Stimulated activated CD8-positive, alpha-beta memory T cell treated with anti-CD3 and anti-CD28 coated beads, Interleukin-4, amount 100 ng/mL, for 48 hours (primary cell): ENCODE measurements around the gene OR2J2.
"Not testable (repeated sequence)": the region's sequence is repeated elsewhere in the genome, so short reads cannot be mapped to it uniquely, and the experiment has no call there.

Experiments used
- DNase-seq: peaks from one replicate; pipeline ENCODE4 v3.0.0-alpha.2; 2020

Gene OR2J2

DNA sequence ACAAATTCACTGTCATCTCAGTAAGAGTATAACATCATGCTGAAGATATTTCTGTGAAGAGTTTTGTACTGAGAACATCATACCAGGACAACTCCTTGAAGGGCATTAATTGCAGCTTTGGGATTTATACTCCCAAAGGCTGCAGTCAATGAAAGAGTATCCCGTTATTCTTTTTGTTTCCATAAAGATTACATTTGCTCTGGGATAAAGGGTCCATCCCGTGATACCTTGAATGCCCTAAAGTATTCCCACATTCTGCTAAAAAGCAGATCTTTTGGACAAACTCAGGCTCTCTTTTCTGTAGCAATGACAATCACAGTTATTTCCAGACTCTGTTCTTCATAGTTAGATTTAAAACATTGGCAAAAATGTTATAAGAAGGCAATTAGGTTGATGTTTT, at the start of gene OR2J2:
OR2J2 (plus strand) TSS at position 301 of the 400 bp plus-strand sequence. CDS start 2,729 bp downstream, outside the sequence.
- DNase-seq: not testable (repeated sequence)

DNA sequence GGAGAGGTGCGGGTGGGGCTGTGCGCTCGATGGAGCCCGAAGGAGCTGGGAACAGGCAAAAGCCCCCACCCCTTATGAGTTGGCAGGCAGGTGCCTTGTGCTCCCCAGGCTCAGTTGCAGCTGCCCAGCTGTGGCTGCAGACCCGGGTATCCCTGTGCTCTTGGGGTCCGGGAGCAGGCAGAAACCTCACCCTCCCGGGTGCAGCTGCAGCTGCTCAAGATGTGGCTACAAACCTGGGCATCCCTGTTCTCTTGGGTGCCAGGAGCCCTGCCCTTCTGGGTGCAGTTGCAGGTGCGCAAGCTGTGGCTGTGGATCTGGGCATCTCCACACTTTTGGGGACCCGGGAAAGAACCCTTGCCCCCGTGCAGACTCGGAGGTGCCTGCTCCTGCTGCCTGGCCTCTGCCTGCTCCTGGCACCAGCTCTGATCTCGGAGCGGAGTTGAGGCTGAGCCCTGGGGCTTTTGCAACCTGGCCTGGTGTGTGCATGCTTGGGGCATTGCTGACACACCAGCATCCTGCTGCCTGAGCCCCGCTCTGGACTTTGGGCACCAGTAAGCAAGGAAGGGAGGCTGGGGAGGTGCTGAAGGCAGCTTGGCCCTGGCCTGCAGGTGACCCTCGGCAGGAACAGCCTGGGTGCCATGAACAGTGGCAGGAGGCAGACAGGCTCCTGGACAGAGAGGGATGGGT, 41.2 kb upstream of the OR2J2 start:
- DNase-seq: no peak

DNA sequence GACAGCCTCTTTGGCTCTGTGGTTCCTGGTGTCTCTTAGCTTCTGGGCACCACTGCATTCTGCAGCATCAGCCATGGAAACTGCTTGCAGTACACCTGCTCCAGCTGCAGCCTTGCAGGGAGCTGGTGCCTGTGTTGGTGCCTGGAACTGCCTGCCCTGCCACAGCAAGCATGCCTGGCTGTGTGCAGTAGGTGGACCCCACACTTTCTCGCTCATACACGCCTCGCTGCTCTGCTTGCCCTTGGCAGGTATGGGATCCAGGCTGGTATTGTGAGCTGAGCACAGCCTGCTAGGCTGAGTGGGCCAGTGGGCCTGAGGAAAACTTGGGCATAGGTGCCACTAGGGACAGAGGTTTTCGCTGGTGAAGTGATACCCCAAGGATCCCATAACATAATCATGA, 40.1 kb upstream of the OR2J2 start:
- DNase-seq: no peak

DNA sequence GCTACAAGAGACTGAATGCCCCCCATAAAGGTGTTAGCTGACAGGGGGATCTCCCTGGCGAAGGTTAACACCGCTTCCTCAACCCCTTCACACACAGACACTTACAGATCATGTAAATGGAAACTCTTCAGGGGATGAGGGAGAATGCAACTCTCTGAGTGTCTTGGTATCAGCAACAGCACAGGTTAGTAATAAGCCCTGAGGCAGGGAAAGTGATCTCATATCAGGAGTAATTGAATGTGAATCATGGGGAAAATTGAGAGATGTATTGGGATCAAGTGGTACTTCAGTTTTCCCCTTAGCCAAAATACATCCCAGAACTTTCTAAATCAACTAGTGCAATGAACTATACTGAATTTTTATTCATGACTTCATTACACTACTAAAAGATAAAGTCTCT, 39.0 kb upstream of the OR2J2 start:
- no peak for DNase-seq

DNA sequence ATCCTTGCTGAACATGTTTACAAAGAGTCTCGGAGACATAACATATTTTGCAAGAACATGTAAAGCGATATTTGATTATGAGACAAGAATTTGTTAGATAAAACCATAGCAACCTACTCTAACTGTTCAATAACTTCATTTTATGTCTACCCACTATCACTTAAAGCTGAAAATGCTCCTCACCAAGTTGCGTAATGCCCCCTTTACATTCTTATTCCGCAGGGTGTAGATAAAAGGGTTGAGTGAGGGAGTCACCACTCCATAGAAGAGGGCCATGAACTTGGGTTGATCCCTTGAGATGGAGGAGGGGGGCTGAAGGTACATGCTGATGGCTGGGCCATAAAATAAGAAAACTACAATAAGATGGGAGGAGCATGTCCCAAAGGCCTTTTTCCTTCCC, 33.0 kb upstream of the OR2J2 start:
- DNase-seq: no peak

DNA sequence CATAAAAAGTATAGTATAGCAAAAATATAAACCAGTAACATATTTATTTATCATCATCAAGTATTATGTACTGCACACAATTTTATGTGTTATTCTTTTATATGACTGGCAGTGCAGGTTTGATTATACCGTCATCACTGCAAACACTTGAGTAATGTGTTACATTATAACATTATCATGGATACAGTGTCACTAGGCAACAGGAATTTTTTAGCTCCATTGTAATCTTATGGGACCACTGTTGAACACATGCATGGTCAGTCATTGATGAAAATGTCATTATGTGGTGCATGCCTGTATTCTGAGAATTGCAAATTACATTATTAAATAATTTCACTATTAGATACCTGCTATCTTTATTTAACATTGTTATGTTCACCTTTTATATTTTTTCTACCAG, 29.1 kb upstream of the OR2J2 start:
- no peak for DNase-seq

DNA sequence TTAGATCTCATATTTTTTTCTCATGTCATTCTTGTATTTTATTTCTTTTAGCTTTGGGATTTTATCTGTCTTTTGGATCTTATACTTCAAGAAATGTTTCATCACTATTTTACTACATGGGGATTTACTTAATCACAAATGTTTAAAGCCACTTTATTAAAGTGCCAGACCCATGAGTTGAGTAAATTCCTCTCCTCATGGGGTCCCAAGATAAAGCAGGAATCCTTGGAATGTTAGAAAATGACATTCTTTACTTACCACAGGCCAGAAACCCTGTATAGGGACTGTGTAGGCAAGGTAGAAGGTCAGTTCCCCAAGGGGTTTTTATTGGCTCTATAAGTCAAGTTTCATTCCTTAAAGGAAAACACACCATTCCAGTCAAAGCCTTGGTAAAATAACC, 28.4 kb upstream of the OR2J2 start:
- no peak for DNase-seq

DNA sequence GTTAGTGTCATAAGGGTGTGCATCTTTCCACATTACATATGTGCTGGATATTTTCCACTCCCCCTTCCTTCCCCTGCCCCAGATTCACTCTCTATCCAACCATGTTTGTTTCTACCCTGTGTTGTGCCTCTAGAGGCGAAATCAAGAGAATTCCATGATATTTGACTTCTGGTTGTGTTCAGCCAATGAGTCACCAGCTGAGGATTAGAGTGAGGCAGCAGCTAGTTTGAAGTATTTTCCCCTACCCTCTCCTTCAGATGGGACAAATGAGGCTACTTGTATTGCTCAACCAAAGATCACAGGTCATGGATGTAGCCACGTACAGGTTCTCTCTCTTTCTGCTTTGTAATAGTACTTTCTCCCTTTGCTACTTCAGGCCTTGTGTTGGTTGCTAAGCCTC, 24.5 kb upstream of the OR2J2 start:
- no peak for DNase-seq

DNA sequence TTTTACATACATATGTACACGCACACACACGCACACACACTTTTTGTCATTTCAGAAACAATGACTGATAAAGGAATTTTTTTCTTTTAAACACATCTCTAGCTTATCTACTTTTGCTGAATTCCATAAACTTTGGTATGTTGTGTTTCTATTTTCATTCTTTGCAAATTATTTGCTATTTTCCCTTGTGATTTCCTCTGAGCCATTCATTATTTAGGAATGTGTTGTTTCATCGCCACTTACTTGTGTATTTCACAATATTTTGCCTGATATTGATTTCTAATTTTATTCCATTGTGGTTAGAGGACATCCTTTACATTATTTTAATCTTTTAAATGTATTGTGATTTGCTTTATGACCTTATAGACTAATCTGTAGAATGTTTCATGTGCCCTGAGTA, 23.6 kb upstream of the OR2J2 start:
- no peak for DNase-seq

DNA sequence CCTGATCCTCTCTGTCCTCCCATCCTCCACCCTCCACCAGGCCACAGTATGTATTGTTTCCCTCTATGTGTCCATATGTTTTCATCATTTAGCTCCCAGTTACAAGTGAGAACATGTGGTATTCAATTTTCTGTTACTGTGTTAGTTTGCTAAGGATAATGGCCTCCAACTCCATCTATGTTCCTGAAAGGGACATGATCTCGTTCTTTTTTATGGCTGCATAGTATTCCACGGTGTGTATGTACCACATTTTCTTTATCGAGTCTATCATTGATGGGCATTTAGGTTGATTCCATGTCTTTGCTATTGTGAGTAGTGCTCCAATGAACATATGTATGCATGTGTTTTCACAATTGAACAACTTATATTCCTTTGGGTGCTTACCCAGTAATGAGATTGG, 21.3 kb upstream of the OR2J2 start:
- DNase-seq: not testable (repeated sequence)

DNA sequence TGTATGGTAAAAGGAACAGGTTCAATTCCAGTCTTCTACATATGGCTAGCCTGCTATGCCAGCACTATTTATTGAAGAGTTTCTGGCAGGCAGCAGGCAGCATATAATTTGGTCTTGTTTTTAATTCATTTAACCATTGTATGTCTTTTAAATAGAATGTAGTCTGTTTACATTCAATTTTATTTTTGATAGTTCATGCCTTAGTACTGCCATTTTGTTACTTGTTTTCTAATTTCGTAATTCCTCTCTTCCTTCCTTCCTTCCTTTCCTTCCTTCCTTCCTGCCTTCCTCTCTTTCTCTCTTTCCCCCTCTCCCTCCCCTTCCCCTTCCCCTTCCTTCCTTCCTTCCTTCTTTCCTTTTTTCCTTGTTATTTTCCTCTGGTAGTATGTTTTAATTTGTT, 17.6 kb upstream of the OR2J2 start:
- no peak for DNase-seq

DNA sequence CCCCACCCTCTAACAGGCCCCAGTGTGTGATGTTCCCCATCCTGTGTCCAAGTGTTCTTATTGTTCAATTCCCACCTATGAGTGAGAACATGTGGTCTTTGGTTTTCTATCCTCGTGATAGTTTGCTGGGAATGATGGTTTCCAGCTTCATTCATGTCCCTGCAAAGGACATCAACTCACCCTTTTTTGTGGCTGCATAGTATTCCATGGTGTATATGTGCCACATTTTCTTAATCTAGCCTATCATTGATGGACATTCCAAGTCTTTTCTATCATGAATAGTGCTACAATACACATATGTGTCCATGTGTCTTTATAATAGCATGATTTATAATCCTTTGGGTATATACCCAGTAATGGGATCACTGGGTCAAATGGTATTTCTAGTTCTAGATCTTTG, 15.5 kb upstream of the OR2J2 start:
- not testable (repeated sequence) for DNase-seq

DNA sequence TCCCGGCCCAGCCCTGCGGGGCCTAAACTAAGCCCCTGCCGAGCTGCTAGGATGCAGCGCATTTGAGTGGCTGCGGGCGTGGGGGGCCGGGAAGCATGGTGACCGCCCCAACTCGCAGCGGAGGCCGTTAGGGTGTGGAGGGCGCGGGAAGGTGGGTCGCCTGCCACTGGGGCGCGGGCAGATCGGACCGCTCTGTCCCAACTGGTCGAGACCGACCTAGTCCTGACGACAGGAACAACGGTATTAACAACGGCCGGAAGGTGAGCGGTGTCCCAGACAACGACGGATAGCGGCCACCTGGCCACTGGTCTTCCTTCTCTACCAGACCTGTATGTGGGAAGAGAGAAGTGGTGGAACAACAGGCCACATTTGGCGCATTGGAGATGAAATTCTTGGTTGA, 10.8 kb upstream of the OR2J2 start:
- not testable (repeated sequence) for DNase-seq

DNA sequence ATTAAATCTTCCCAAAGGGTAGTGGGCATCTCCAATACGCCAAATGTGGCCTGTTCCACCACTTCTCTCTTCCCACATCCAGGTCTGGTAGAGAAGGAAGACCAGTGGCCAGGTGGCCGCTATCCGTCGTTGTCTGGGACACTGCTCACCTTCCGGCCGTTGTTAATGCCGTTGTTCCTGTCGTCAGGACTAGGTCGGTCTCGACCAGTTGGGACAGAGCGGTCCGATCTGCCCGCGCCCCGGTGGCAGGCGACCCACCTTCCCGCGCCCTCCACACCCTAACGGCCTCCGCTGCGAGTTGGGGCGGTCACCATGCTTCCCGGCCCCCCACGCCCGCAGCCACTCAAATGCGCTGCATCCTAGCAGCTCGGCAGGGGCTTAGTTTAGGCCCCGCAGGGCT, 5.1 kb upstream of the OR2J2 start:
- DNase-seq: not testable (repeated sequence)

DNA sequence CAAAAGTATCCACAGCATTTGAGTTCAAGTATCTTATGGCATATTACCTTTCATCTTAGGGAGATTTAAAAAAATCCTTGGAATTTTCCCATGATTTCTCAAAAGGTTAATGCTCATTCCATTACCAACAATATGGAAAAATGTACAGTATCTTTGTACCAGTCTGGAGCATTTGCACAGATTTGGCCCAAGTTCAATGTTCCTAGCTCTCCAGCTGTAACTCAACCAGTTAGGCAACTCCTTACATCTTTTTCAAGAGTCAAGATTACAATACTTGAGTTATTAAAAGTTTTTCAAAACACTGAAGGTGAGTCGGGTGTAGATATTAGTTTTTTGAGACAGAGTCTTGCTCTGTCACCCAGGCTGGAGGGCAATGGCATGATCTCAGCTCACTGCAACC, 1.0 kb downstream of the OR2J2 start:
- no peak for DNase-seq

DNA sequence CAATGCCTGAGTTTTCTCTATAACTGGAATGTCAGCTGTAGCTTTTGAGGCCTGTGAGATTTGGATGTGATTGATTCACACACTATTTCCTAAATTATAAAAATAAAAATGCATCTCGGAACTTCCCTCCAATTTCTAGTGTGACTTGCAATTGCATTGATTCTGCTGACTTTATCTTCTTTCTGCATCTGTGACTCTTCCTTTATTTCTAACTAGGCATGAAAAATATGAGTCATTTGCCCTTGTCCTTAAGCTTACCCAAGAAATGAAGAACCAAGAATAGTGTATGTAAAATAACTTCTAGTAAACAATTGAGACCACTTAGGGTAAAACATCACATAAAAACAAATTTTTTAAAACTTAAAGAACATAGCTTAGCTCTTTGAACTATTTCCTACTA, 12.9 kb downstream of the OR2J2 start:
- no peak for DNase-seq

DNA sequence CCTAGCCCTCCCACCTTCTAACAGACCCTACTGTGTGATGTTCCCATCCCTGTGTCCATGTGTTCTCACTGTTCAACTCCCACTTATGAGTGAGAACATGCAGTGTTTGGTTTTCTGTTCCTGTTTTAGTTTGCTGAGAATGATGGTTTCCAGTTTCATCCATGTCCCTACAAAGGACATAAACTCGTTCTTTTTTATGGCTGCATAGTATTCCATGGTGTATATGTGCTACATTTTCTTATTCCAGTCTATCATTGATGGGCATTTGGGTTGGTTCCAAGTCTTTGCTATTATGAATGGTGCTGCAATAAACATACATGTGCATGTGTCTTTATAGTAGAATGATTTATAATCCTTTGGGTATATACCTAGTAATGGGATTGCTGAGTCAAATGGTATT, 18.0 kb downstream of the OR2J2 start:
- not testable (repeated sequence) for DNase-seq

DNA sequence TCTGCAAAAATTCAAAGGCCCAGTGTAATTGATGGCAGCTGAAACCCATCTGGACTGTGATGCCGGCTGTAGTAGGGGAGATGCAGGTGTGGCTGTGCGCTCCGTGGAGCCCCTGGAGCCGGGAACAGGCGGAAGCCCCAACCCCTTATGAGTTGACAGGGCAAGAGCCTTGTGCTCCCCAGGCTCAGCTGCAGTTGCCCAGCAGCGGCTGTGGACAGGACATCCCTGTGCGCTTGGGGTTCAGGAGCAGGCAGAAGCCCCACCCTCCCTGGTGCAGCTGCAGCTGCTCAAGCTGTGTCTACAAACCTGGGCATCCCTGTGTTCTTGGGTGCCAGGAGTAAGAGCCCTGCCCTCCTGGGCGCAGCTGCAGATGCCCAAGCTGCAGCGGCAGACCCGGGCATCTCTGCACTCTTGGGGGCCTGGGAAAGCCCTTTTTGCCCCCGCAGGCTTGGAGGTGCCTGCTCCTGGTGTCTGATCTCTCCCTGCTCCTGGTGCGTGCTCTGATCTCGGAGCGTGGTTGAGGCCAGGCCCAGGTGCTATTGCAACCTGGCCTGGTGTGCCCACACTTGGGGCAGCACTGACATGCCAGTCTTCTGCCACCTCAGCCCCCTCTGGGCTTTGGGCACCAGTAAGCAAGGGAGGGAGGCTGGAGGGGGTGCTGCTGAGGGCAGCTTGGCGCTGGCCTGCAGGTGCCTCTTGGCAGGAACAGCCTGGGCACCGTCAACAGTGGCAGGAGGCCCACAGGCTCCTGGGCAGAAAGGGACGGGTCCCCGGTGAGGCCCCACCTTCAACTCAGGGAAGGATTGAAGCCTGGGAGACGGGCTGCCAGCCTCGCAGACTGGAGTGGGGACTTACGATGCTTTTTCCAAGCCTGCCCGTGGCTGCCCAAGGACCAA, 30.3 kb downstream of the OR2J2 start:
- DNase-seq: no peak

DNA sequence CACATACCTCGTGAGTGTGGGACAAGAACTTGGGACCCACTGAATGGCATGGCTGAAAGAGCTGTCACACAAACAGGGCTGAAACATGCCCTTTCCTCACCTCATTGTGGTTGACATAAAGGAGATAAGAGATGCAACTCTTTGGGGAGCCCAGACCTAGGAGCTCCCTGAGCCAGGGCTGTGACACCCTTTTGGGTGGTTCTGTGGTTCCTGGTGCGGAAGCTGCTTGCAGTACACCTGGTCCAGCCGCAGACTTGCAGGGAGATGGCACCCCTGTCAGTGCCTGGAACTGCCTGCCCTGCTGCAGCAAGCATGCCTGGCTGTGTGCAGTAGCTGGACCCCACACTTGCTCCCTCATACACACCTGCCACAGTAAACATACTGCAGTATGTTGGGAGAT, 31.3 kb downstream of the OR2J2 start:
- DNase-seq: no peak

DNA sequence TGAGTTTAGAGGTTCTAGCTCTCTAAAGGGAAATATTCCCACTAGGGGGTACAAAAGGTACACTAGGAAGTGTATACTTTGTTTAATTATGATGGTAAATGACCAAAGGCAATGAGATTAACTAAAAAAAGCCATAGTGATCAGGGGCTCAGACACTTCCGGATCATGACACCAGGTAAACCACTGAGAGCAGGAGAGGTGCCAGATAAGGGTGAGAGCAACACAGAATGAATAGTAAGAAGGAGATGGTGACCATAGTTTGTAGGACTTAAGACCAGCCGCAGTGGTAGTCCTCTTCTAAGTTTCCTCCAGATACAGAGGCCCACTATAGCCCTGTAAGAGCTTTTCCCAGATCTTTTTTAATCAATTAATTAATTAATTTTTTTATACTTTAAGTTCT, 40.8 kb downstream of the OR2J2 start:
- DNase-seq: no peak

DNA sequence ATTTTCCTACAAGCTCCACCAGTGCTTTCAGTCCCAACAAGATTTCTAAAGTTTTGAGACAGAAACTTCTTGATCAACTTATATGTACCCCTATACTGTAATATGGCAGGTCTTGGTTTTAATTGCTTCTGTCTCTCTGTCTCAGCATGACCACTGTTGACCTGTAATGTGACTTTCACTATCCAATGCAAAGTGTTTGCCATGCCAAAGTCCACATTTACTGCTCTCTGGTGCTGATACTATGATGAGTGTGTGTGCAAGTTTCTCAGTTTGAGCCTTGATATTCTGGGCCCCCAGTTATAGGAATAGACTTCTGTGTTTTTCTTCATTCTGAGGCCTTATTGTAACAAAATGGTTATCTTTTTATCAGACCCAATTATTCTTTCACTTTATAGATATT, 45.8 kb downstream of the OR2J2 start:
- no peak for DNase-seq

DNA sequence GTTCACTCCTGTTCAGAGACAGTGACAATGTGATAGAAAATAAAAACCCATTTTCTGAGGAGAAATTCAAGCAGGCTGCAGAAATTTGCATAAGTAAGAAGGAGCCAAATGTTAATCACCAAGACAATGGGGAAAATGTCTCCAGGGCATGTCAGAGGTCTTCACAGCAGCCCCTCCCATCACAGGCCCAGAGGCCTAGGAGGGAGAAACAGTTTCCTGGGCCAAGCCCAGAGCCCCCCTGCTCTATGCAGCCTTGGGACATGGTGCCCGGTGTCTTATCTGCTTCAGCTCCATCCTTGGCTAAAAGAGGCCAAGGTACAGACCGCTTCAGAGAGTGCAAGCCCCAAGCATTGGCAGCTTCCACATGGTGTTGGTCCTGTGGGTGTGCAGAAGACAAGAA, 46.5 kb downstream of the OR2J2 start:
- DNase-seq: not testable (repeated sequence)

DNA sequence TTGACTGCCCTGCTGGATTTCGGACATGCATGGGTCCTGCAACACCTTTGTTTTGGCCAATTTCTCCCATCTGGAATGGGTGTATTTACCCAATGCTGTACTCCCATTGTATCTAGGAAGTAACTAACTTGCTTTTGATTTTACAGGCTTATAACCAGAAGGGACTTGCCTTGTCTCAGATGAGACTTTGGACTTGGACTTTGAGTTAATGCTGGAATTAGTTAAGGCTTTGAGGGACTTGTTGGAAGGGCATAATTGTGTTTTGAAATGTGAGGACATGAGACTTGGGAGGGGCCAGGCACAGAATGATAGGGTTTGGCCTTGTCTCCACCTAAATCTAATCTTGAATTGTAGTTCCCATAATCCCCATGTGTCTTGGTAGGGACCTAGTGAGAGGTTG, 47.3 kb downstream of the OR2J2 start:
- not testable (repeated sequence) for DNase-seq
